GM21528 (cell line): ENCODE data around the gene TRMT11.
"Not testable (repeated sequence)": the region's sequence is repeated elsewhere in the genome, so short reads cannot be mapped to it uniquely, and the experiment has no call there.

Experiments used
- ATAC-seq: cut with Tn5 transposase; IDR thresholded peaks from one replicate; pipeline ENCODE4 v1.9.1; 2021; ENCODE audit warnings: mild to moderate bottlenecking, moderate library complexity; ENCODE audit not compliant: unreplicated experiment, low FRiP score

Gene TRMT11

DNA sequence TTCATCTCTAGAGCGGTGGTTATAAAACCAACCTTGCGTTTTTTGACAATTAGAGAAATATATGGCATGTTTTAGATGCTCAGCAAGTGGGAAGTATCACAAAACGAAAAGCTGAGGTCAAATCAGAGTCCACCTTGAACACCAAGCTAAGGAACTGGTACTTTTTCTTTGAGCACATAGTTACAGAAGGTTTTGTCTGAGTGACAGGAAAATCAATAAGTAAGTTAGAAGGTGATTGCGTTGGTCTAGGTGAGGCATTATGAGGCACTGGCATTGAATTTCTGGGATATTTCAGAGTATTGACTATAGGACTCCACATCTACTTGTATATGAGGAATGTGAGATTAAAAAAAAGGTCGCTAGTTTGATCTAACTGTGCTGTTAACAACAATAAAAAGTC, 30.4 kb upstream of the TRMT11 start:
- ATAC-seq: no peak

DNA sequence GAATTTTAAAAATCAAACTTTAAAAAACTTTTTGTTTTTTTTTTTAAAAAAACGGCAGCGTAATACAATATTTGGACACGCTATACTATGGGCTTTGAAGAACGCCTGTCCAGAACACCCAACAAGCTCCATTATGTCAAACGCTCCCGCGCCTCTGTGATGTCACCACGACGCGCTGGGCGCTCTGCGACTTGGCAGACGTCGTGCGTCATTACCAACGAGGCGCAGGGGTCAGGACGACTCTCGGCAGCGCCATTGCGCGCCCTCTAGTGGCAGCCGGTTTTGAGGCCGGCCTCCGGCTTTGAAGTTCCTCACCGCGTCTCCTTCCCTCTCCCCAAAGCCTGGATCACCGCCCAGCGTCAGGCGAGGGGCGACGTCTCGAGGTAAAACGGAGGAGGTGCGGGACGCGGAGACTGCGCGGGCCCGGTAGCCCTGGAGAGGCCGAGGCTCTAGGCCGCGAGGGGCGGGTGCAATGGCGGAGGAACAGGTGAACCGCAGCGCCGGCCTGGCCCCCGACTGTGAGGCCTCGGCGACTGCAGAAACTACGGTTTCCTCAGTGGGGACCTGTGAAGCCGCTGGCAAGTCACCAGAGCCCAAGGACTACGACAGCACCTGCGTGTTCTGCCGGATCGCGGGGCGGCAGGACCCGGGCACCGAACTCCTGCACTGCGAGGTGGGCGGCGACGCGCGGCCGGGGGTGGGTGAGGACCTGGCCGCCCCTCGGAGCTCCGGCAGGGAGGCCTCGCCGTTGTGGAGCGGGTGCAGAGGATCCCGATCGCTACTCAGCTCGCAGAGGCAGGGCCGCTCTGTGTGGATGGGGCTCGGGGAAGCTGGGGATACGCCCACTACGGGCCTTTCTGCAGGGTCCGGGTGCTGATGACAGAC, 29.6 kb upstream of the TRMT11 start, which contains the start of gene HINT3:
HINT3 (plus strand) TSS at position 265 of the 885 bp plus-strand sequence; CDS start at position 473, 208 bp downstream.
- ATAC-seq: peak; percentile 94

DNA sequence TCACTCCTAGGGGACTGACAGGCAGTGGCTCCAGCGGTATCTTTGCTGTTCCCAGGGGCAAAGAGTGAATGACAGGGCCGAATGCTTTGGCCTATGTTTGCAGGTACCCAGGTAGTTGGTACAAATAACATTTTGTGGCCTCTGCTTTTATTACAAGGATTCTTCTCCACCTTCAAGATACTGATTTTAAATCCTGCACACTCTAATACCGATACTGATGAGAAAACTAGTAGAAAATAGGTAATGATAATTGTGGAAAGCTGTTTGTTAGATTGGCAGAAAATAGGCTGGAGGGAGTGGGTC, 29.0 kb upstream of the TRMT11 start:
- ATAC-seq: no peak

DNA sequence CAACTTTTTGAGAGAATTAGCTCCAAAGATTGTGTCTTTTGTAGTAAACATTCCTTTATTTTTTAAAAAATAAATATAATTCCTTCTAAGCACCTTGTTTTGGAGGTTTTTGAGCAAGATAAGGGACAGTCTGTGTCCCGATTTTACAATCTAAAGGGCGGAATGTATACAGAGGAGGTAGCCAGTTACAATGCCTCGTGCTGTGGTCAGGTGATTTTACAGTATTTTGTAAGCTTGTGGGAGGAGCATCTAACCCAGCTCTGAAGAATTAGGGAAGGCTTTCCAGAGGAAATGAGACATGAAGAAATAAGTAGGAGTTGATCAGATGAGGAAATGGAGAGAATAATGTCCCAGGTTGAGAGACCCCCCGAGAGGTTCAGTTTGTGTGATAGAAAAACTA, 28.5 kb upstream of the TRMT11 start:
- no peak for ATAC-seq

DNA sequence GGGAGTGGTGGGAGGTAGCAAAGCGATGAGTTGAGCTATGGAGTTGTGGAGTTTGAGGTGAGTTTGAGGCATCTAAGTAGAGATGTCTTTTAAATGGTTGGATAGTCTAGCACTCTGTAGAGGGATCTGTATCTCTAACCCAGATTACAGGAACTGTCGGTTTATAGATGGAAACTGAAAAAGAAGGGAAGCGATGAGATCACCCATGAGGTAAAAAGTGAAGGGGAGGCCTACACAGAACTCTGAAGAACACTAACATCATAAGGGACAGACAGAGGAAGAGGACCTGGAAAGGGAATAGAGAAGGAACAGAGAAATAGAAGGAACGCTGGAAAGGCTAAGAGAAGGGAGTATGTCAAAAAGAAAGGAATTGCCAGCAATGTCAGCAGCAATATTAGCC, 27.3 kb upstream of the TRMT11 start:
- ATAC-seq: no peak

DNA sequence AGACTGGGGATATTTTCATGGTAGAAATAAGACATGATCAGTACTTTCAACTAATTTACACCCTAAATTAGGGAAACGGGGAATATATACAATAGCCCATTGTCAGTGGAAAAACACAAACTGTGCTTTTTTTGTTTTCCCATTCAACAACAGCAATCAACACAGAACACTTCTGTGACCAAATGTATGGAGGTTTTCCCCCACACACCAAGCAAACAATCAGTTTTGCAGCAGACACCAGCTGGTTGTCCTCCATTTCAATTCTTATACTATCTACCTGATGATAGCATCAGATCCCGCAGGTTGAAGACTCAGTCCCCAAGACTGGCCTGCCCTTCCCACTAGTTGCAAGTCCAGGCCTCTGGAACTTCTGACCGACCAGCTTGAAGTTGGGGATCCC, 25.2 kb upstream of the TRMT11 start:
- ATAC-seq: no peak

DNA sequence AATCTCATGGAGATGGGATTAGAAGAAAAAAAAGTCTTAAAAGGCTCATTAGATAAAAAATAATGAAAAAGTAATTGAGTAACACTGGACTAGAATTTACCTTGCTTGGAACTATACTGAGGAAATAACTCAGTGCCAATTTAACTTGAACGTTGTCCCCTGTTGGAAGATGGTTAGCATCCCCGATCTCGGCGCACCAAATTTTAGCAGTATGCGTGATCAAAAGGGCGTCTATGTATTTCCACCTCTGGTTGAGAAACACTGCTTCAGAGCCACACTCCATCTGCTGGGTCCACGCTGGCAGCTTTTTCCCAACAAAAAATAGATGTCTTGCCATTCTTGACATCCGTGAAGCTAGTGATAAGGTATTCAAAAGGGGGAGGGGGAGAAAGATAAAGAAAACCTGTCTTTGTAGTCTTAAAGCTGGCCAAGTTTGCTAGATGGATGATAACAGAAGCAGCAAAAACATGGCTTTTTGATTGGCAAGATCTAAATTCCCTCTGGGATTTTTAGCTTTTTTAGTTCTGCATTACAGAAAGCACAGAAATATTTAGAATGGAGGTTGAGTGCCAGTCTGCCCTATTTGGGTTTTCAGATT, 23.3 kb upstream of the TRMT11 start:
- ATAC-seq: no peak

DNA sequence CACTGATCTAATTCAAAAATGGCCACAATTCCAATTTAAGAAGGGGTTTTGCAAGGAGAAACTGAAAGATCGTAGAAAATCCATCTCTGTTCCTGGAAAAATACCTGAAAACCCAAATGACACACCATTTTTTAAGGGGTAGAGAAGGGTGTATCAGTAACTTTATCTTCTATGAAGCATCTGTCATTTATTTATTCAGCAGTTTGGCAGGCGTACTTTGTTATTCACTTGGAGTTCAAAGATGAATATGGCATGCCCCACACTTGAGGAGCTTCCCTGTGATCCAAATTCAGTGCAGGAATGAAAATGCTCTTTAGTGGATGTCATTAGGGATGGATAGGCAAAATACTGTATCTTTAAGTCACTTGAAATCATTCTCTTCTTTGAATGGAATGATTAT, 22.5 kb upstream of the TRMT11 start:
- ATAC-seq: no peak

DNA sequence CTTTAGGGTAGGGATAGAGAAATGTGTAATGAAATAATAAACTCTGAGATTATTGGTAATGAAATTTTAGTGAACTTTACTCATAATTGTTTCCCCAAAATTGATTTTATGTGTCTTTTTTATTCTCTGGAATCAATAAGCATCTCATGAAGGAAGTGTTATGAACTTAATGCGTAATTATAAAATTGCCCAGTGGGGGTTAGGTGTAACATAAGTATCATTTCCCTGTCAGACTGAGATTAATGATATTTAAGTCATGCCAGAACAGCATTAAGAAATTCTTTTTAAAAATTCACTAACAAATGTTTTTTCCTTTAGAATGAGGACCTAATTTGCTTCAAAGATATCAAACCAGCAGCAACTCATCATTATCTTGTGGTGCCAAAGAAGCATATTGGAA, 19.8 kb upstream of the TRMT11 start:
- ATAC-seq: no peak

DNA sequence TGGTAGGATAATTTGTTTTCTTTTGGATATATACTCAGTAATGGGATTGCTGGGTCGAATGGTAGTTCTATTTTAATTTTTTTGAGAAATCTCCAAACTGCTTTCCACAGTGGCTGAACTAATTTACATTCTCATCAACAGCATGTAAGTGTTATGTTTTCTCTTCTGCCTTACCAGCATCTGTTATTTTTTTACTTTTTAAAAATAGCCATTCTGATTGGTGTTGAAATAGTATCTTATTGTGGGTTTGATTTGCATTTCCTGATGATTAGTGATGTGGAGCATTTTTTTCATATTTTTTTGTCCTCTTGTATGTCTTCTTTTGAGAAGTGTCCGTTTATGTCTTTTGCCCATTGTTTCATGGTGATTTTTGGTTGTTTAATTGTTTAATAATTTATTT, 17.8 kb upstream of the TRMT11 start:
- ATAC-seq: no peak

DNA sequence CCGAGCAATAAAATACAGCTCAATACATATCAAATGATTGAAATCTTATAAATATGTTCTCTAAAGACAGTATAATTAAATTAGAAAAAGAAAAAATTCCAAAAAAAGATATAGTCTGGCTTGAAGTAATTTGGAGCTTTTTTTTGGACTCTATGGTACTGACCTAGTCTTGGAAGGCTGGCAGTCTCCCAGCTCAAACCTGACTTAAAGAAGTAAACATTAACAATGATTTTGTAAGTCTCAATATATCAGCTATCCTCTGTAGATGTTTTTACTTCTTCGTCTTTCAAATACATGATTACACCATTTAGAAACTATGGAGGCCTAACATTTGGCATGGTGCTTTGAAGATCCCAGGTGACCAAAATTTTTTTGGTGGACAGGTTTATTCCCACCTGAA, 15.6 kb upstream of the TRMT11 start:
- no peak for ATAC-seq

DNA sequence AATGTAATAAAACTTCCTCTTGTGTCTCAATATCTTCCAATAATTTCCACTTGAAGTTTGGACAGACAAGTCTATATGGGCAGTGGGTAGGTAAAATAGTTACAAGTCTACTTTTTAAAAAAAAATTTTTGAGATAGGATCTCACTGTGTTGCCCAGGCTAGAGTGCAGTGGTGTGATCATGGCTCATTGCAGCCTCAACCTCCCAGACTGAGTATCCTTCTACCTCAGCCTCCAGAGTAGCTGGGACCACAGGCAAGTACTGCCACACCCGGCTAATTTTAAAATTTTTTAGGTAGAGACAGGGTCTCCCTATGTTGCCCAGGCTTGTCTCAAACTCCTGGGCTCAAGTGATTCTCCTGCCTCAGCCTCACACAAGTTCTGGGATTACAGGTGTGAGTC, 13.9 kb upstream of the TRMT11 start:
- not testable (repeated sequence) for ATAC-seq

DNA sequence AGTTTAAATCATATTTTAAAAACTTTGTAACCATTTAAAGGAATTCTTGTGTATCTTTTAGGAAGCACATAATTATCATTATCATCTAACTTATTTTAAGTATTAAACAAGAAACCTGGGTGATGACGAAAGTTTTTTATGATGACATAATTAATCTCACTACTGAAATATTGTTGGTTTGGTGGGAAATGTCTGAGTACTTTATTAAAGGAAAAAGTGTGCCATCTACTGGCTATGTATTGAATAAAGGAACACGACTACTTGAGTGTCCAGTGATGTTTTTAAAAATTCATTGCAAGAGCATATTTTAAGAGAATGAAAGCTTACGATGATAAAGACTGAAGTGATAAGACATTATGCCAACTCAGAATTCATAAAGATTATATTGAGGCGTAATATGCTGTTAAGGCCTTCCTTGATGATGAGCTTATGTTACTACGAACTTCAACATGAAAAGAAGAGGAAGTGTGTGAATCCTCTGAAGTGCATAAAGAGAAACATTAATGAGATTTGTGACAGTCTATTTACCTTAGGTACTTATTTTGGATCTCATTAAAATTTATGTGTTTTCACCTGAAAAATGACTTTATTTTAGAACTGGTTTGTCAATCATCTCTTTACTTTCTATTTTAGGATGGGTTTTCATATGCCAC, 12.0 kb upstream of the TRMT11 start:
- ATAC-seq: peak; percentile 78

DNA sequence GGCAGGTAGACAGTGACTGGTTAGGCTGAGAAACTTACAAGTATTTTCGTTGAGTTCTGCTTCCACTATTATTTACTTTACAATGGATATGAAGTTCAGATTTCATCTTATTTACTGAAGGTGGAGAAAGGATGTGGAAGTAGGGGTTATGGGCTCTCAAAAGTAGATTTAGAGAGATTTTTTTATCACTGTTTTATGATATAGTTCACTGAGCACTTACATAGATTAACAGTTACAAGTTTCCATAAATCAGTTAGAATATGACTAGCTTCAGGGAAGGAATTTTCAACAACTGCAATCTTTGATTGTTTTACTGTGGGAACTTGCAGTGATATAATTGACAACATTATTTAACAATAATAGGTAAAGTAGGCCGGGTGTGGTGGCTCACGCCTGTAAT, 7.2 kb upstream of the TRMT11 start:
- no peak for ATAC-seq

DNA sequence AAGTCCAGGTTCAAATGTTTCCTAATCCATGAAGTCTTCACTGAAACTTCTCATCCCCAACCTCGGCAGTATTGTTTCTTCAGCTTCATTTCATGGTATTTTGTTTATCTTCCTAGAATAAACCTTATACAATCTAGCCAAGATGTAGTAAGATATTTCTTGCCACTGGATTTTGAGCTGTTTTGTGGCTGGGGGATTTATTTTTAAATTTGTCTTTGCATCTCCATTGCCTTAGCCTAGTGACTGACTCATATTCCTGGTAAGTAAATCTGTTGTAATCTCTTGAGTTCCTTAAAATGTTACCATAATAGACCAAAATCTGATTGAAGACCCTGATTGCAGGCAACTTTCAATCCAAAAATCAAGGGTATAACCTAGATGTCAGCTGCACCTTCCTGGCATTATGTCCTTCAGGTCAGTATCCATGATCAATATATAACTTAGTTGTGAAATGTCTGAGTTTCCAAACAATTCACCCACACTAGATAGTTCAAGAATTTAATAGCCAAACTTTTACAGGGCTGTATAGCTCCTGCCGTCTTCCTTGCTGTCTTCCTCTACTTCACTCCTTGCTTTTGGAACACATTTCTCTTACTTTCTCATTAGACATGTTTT, 4.7 kb upstream of the TRMT11 start:
- no peak for ATAC-seq

DNA sequence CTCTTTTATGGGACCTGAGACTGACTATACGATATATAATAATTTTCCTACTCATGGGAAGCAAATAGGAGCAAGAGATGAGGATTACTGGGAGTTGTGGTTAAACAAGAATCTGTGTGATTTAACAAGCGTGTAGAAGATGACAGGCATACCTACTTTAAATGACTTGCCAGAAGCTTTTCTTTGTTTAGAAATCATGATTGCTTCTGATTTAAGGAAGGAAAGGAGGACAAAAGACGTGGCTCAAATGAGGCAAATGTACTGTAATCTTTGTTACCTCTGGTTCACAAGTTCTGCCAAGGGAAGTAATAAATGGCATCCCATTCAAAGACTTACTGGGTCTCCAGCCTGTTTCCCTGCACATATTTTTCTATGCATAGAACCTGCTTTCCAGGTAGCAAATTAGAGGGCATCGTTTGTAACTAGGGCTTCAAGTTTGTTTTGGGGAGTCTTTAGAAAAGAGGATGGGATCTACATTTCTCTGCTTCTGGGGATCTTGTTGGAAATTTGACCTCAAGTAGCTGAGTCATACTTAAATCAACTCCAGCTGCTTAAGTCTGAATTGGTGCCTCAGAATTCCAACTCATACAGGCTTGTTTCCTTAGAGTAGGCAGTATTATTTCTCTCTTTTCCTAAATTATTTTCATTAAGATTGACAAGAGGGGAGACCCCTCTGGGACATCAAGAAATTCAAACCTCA, 2.9 kb upstream of the TRMT11 start:
- ATAC-seq: no peak

DNA sequence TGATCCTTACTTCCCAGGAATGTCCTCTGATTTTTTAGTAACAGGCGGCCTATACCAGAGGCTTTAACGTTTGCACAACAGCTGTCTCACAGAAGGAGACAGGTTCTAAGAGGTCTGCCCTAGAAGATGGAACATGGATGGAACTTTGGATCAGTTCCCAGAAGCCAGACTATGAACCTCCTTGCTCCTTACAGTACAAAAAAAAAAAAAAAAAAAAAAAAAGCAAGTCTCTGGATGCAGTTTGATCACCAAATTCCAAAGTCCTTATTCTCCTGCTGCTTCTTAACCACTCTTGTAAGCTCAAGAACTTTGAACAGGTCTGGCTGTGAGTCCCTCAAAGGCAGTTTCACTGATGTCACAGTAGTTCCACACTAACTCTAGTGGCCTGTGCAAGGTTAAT, 2.0 kb upstream of the TRMT11 start:
- ATAC-seq: no peak

DNA sequence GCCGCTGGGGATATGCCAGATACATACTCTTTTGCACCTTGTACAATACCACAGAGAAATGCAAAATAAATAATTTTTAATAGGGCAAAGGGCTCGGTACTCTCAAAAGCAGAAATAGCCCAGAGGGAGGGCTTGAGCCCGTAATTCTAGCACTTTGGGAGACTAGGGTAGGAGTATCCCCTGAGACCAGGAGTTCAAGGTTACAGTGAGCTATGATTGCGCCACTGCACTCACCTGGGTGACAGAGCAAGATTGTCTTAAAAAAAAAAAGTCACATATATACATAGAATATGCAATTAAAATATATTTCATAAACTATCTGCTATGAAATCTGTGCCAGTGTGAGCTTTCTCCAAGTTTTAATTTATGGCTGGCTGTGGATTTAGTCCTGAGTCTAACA, 818 bp upstream of the TRMT11 start:
- no peak for ATAC-seq

DNA sequence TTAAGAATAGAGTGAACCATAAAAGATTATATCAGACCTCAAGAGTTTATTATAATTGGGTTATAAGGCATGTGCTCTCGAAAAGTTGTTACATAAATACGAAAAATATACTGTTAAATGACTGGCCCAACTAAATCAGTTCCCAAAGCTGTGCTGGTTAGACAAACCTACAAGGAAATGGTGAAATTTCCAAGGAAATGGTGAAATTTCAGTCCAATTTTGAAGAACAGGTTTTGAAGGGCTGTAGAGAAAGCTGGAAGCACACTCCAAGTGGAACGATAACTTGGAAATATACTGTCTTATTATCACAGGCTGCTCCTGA, 400 bp upstream of the TRMT11 start:
- no peak for ATAC-seq

DNA sequence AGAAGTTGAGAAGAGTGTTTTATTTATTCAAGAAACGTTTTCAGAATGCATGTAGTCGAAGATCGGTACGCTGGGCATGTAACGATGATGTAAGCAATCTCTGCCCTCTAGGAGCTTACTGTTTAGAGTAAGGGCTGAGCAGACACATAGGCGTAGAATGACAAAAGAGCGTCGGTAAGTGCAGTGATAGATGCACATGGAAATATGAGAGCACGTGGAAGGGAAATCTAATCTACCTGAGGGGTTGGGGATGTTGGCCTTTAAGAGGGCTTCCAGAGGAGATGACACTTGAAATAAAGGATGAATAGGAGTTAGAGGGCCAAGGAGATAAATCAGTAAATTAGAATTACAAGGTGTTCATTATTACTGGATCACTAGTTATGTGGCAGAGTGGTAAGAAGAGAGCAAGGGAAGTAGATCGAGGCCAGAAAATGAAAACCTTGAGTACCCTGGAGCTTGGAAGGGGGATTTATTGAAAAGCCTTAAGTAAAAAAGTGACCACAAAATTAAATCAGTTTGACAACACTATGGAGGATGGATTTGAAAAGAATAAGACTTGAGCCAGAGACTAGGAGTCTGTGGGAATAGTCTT, 782 bp downstream of the TRMT11 start:
- peak; percentile 40 for ATAC-seq

DNA sequence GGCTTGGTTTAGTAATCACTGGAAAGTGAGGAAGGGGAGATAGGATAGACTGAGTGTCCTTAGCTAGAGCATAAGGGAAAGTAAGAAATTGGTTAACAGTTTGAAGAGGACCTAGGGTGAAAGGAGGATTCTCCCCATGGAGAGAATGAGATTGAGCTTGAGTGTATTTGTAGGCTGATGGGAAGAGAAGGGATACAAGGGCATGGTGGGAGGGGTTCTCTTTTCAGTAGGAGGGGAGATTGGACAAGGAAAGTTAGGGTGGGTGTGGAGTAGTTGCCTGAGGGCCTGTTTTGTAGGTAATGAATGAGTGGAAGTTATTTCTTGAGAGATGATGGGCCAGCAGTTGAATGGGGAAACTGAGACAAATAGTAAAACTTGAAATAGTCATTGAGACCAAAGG, 1.9 kb downstream of the TRMT11 start:
- ATAC-seq: no peak
